Cardiac fibroblast (primary cell): Measurements from ENCODE around the gene SMAD7.
A peak's percentile ranks its signal among the peaks of the same experiment; 100 is the strongest.

ENCODE experiments used
- DNase-seq, 2 donors: peaks; one replicate each; pipeline versions ENCODE4 v3.0.0 to v3.0.0-alpha.2; 2010; ENCODE audit warnings: low read depth in 2 of 2
- H3K4me3 ChIP-seq, 2 donors: replicated peaks in 1 of 2; 1 replicate in 1 of 2; 2 replicates in 1 of 2; pipeline ENCODE4 v1.5.1; 2011; ENCODE audit warnings: low read depth in 2 of 2, low read length in 2 of 2, mild to moderate bottlenecking in 2 of 2, moderate library complexity in 1 of 2
- TF ChIP-seq, protein P1 (sequence below): IDR thresholded peaks from one replicate; pipeline ENCODE4 v1.5.1; 2011; ENCODE audit warnings: low read depth, mild to moderate bottlenecking, low read length, inconsistent platforms

The SMAD7 gene

GRCh38 chr18:48944634-48945033, 6.1 kb downstream of the SMAD7 start:
- TF ChIP-seq, protein P1, sequence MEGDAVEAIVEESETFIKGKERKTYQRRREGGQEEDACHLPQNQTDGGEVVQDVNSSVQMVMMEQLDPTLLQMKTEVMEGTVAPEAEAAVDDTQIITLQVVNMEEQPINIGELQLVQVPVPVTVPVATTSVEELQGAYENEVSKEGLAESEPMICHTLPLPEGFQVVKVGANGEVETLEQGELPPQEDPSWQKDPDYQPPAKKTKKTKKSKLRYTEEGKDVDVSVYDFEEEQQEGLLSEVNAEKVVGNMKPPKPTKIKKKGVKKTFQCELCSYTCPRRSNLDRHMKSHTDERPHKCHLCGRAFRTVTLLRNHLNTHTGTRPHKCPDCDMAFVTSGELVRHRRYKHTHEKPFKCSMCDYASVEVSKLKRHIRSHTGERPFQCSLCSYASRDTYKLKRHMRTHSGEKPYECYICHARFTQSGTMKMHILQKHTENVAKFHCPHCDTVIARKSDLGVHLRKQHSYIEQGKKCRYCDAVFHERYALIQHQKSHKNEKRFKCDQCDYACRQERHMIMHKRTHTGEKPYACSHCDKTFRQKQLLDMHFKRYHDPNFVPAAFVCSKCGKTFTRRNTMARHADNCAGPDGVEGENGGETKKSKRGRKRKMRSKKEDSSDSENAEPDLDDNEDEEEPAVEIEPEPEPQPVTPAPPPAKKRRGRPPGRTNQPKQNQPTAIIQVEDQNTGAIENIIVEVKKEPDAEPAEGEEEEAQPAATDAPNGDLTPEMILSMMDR = no peak
- peak in 1 of 2 donors; percentile 55 for DNase-seq
- no peak overlapping the region for H3K4me3 ChIP-seq

DNA sequence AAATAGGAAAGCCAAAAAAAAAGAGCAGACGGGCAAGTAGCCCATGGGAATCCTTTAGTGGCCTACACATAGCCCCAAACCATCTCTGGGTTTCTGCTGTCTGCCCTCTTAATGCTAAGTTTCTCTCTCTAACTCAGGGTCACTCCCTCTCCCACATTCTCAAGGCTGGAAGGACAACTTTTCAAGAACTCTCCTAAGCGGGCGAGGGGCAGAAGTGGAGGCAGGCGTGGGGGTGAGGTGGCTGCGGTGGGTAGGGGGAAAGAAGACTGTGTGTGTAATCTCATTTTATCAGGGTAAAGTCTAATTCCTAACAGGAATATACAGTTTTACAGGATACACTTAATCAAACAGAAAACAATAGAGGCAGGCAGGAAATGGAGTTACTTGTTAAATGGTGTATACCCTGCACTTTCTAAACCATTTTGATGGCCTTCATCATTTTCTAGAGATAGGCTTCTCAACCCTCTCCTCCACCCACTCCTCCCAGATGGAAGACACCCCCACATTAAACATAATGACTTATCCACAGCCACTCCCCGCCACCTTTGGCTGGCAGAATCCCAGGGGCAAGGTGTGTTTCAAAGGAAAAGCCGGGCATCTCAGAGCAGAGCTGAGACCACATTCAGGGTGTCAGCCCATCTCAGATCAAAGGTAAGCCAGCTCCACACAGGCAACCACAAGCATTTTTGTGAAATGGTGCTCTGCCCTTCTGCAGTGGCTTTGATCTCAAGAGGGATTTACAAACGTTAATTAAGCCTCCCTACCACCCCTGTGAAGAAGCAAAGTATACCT, 6.8 kb downstream of the SMAD7 start:
- no peak overlapping the region for H3K4me3 ChIP-seq
- TF ChIP-seq, protein P1 = no peak
- no peak for DNase-seq

DNA sequence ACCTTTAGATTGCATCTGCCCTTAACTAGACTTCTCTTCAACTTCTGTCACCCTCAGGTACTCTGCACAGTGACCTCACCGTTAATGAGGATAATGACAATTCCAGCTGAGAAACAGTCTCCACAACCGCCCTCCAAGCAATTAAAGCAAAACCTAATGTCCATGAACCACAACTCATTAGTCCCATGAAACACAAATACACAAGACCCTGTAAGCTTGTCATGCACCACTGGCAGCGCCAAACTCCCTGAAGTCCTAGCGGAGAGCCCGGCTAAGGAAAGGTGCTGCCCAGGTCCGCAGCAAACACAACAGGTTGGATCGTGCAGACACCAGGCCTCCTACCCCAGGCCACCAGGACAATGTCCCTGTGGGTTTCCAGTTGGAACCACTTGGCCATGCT, 7.4 kb downstream of the SMAD7 start:
- DNase-seq = no peak
- TF ChIP-seq, protein P1 = no peak
- H3K4me3 ChIP-seq = peak overlapping the region in 1 of 2 donors; percentile 13

DNA sequence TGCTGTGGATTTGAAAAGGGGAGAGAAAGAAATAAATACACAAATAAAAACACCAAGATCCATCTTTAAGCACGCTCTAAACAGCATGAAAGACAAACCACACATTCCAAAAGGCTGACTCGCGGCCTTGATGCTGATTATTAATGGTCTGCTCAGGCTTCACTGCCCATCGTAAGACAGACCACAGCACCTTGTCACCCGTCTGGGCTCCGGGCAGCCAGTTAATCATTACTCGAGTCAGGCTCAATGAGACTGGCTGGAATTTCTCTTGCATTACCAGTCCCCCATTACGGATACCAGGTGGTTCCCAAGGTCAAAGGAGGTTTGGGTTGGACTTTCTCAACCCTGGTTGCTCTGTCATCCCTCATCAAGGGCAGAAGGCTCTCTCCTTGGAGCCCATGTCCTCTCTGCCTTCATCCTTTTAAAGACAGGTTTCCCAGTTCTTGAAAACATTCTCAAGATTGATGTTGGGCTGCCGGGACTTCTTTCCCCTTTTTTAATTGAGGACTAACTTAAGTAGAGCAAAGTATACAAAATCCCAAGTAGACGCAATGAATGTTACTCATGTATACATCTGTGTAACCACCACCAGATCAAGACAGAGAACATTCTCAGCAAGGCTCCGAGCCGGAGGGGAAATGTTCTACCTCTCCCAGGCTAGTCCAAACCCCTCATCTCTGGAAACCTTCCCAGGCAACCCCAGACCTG, 8.1 kb downstream of the SMAD7 start:
- peak overlapping the region in 1 of 2 donors; percentile 13 for H3K4me3 ChIP-seq
- TF ChIP-seq, protein P1 = no peak
- peak; percentile 74 to 98 for DNase-seq

- TF ChIP-seq, protein P1 = no peak
- H3K4me3 ChIP-seq = peak overlapping the region in 1 of 2 donors; percentile 2
- DNase-seq = no peak
These were observed 8.7 kb downstream of the SMAD7 start for GRCh38 chr18:48942086-48942485.

GRCh38 chr18:48941672-48942071, 9.1 kb downstream of the SMAD7 start:
- TF ChIP-seq, protein P1 = no peak
- DNase-seq = peak in 1 of 2 donors; percentile 10
- no peak overlapping the region for H3K4me3 ChIP-seq
